Measurements from ENCODE around the gene AKAP1. TPM values are rescaled to one million over a fixed set of nuclear protein-coding genes. Genes with fewer than 3 reads are reported as not detected.

Gene AKAP1
- total RNA-seq, 2 experiments from 2014 or later = 20.3 to 23.1 TPM

DNA sequence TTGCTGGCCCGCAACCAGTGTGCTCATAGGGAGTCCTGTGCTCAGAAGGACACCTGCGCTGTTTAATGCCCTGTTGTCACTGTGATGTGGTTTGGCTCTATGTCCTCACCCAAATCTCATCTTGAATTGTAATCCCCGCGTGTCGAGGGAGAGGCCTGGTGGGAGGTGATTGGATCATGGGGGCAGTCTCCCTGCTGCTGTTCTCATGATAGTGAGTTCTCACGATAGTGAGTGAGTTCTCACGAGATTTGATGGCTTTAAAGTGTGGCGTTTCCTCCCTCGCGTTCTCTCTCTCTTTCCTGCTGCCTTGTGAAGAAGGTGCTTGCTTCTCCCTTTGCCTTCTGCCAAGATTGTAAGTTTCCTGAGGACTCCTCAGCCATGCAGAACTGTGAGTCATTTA lies 66.8 kb downstream of the AKAP1 start:
- Histone ChIP-seq H3K27ac (ENCODE audit: low read depth in 1 of 2, low read length in 2 of 2) (no peak overlapping the region), H3K4me1 (ENCODE audit: insufficient read depth, low read length) (no peaks in the 10 kb centered on the region), H3K4me3 (ENCODE audit: low read length) (no peak overlapping the region), H3K36me3 (ENCODE audit: insufficient read depth, low read length) (no peaks in the 10 kb centered on the region), H3K9me3 (ENCODE audit: control insufficient read depth in 1 of 2, insufficient read depth in 1 of 2, low read length in 2 of 2) (no peaks in the 10 kb centered on the region), H3K27me3 (ENCODE audit: control insufficient read depth in 1 of 2, insufficient read depth in 2 of 2, low read length in 2 of 2) (no peaks in the 10 kb centered on the region)
- DNase-seq (no peak), ATAC-seq (ENCODE audit: poor library complexity) (no peak)
- Mint-ChIP-seq H3K27me3 (no peaks in the 10 kb centered on the region), H3K27ac (no peak overlapping the region), H3K9me3 (no peaks in the 10 kb centered on the region), H3K4me3 (no peak overlapping the region), H3K36me3 (ENCODE audit: low read depth) (no peaks in the 10 kb centered on the region), H3K4me1 (ENCODE audit: low read depth) (no peaks in the 10 kb centered on the region)
- POLR2A ChIA-PET = no interaction called here
- intact Hi-C loops (cut with DNase I, micrococcal nuclease) = no loop called here
- TF ChIP-seq, protein P1, sequence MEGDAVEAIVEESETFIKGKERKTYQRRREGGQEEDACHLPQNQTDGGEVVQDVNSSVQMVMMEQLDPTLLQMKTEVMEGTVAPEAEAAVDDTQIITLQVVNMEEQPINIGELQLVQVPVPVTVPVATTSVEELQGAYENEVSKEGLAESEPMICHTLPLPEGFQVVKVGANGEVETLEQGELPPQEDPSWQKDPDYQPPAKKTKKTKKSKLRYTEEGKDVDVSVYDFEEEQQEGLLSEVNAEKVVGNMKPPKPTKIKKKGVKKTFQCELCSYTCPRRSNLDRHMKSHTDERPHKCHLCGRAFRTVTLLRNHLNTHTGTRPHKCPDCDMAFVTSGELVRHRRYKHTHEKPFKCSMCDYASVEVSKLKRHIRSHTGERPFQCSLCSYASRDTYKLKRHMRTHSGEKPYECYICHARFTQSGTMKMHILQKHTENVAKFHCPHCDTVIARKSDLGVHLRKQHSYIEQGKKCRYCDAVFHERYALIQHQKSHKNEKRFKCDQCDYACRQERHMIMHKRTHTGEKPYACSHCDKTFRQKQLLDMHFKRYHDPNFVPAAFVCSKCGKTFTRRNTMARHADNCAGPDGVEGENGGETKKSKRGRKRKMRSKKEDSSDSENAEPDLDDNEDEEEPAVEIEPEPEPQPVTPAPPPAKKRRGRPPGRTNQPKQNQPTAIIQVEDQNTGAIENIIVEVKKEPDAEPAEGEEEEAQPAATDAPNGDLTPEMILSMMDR (IDR thresholded peaks at IDR 0.05) = no peak
- CTCF ChIA-PET = no interaction called here

DNA sequence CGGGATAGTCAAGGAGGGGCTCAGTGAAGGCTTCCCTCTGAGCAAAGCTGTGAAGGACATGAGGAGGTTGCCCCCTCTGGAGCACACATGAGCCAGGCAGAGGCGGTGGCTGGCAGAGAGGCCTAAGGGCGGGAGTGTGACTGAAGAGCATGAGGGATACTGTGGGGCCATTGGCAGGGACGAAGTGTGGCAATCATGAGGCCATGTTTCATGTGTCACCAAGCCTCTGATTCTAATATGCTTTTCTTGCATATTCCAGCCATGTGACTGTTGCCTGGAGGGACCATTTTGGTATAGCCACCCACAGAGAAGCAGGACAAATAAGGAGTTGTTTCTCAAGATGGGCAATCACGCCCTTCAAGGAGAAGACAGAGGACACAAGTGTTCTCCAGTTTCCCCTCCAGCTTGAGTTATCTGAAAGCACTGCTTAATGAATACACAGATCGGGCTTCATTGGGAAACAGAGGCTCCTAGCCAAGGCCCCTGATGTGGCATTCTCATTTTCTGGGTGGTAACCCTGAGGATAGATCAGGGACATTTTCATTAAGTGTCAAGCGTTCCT lies 68.0 kb downstream of the AKAP1 start:
- no peaks in the 10 kb centered on the region for H3K9me3 ChIP-seq (ENCODE audit: control insufficient read depth in 1 of 2, insufficient read depth in 1 of 2, low read length in 2 of 2)
- DNase-seq (no peak), ATAC-seq (ENCODE audit: poor library complexity) (no peak)
- no peaks in the 10 kb centered on the region for H3K4me1 ChIP-seq (ENCODE audit: insufficient read depth, low read length)
- H3K9me3 Mint-ChIP-seq = no peaks in the 10 kb centered on the region
- H3K36me3 ChIP-seq (ENCODE audit: insufficient read depth, low read length) = no peaks in the 10 kb centered on the region
- no peaks in the 10 kb centered on the region for H3K36me3 Mint-ChIP-seq (ENCODE audit: low read depth)
- CTCF ChIA-PET = no interaction called here
- POLR2A ChIA-PET = no interaction called here
- TF ChIP-seq, protein P1 (IDR thresholded peaks at IDR 0.05) = no peak
- no peaks in the 10 kb centered on the region for H3K27me3 ChIP-seq (ENCODE audit: control insufficient read depth in 1 of 2, insufficient read depth in 2 of 2, low read length in 2 of 2)
- H3K4me3 ChIP-seq (ENCODE audit: low read length) = no peak overlapping the region
- H3K27ac ChIP-seq (ENCODE audit: low read depth in 1 of 2, low read length in 2 of 2) = no peak overlapping the region
- no peak overlapping the region for H3K27ac Mint-ChIP-seq
- peaks cover under 1% of the 10 kb centered on the region for H3K27me3 Mint-ChIP-seq
- H3K4me3 Mint-ChIP-seq = no peak overlapping the region
- no peaks in the 10 kb centered on the region for H3K4me1 Mint-ChIP-seq (ENCODE audit: low read depth)
- intact Hi-C loops (cut with DNase I, micrococcal nuclease) = no loop called here

DNA sequence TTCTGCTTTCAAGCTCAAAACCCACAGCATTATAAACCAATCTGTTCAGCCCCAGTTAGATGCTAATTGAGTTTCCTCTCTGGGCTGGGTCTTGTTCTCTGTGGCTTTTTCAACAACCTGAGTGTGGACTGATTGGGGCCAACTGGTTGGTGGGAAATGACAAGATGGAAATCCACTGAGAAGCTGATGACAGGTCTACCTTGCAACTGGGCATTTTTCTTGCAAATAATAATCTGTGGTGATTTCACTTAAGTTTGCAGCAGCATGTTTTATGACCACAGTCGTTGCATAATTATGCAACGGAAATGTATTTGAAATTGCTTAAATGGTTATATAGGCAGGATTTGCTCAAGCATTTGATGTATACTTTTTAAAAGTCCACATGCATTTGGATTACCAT lies 69.9 kb downstream of the AKAP1 start:
- TF ChIP-seq, protein P1 (IDR thresholded peaks at IDR 0.05) = no peak
- no peaks in the 10 kb centered on the region for H3K4me1 Mint-ChIP-seq (ENCODE audit: low read depth)
- POLR2A ChIA-PET = no interaction called here
- Histone ChIP-seq H3K4me1 (ENCODE audit: insufficient read depth, low read length) (no peaks in the 10 kb centered on the region), H3K27ac (ENCODE audit: low read depth in 1 of 2, low read length in 2 of 2) (no peak overlapping the region), H3K27me3 (ENCODE audit: control insufficient read depth in 1 of 2, insufficient read depth in 2 of 2, low read length in 2 of 2) (no peaks in the 10 kb centered on the region), H3K9me3 (ENCODE audit: control insufficient read depth in 1 of 2, insufficient read depth in 1 of 2, low read length in 2 of 2) (no peaks in the 10 kb centered on the region), H3K36me3 (ENCODE audit: insufficient read depth, low read length) (no peaks in the 10 kb centered on the region), H3K4me3 (ENCODE audit: low read length) (no peak overlapping the region)
- H3K4me3 Mint-ChIP-seq = no peak overlapping the region
- CTCF ChIA-PET = no interaction called here
- no peaks in the 10 kb centered on the region for H3K36me3 Mint-ChIP-seq (ENCODE audit: low read depth)
- ATAC-seq (ENCODE audit: poor library complexity) (no peak), DNase-seq (no peak)
- H3K27me3 Mint-ChIP-seq = peaks cover 6% of the 10 kb centered on the region
- H3K9me3 Mint-ChIP-seq = no peaks in the 10 kb centered on the region
- intact Hi-C loops (cut with DNase I, micrococcal nuclease) = no loop called here
- H3K27ac Mint-ChIP-seq = no peak overlapping the region

Measured in CD4-positive, alpha-beta T cell (primary cell).